ENCODE results near the gene ZBTB4. TPM values are rescaled to one million over a fixed set of nuclear protein-coding genes. Genes with fewer than 3 reads are reported as not detected.

ZBTB4 gene
- total RNA-seq, 1 experiment from 2014 or later, result 14.4 TPM

GRCh38 chr17:7509937-7510336 is 30.5 kb upstream of the ZBTB4 start:
- Histone ChIP-seq H3K9ac (ENCODE audit: extremely low read depth, insufficient read length, low read length) (no peak overlapping the region), H3K9me3 (ENCODE audit: control insufficient read depth, low read depth, low read length) (no peaks in the 10 kb centered on the region), H2AK5ac (ENCODE audit: insufficient read length, low read length) (no peak overlapping the region), H3K4me2 (ENCODE audit: insufficient read depth, insufficient read length, low read length) (no peak overlapping the region), H2BK120ac (ENCODE audit: low read depth, low read length, poor library complexity, severe bottlenecking) (no peak overlapping the region), H3K23me2 (ENCODE audit: insufficient read length, low read depth, low read length, poor library complexity, severe bottlenecking) (no peaks in the 10 kb centered on the region), H4K5ac (ENCODE audit: insufficient read length, low read depth, low read length) (no peak overlapping the region), H3K14ac (ENCODE audit: insufficient read depth, low read length) (no peak overlapping the region), H3K27ac (ENCODE audit: insufficient read length, low read depth, low read length) (no peak overlapping the region), H3K18ac (ENCODE audit: insufficient read length, low read depth, low read length) (no peak overlapping the region), H3K56ac (ENCODE audit: insufficient read length, low read depth, low read length) (no peak overlapping the region), H4K8ac (replicated peaks; ENCODE audit: insufficient read length, low read depth, low read length) (no peak overlapping the region), H3K79me2 (ENCODE audit: insufficient read depth, low read length) (no peaks in the 10 kb centered on the region), H3K4ac (ENCODE audit: low read depth, low read length) (no peak overlapping the region), H3K27me3 (ENCODE audit: insufficient read depth, low read length) (no peaks in the 10 kb centered on the region), H2BK12ac (ENCODE audit: insufficient read length, low read depth, low read length) (no peak overlapping the region), H2BK15ac (ENCODE audit: low read depth, low read length) (no peak overlapping the region), H3K79me1 (ENCODE audit: insufficient read depth, low read depth, low read length, poor library complexity, severe bottlenecking) (no peaks in the 10 kb centered on the region), H3T11ph (ENCODE audit: low read length) (no peak overlapping the region), H2AFZ (ENCODE audit: low read length) (no peak overlapping the region), H3K4me1 (ENCODE audit: insufficient read depth, low read length) (no peaks in the 10 kb centered on the region), H2BK20ac (ENCODE audit: low read depth, low read length, poor library complexity, severe bottlenecking) (no peak overlapping the region), H2BK5ac (ENCODE audit: insufficient read length, low read length) (no peak overlapping the region), H4K20me1 (ENCODE audit: control insufficient read depth, insufficient read depth, insufficient read length) (no peaks in the 10 kb centered on the region), H4K91ac (ENCODE audit: insufficient read length, low read depth, low read length) (no peak overlapping the region), H3K23ac (ENCODE audit: insufficient read length, low read depth, low read length) (no peak overlapping the region)
- Mint-ChIP-seq H3K27me3 (ENCODE audit: low read depth) (no peaks in the 10 kb centered on the region), H3K4me1 (no peaks in the 10 kb centered on the region), H3K27ac (peak overlapping the region in 1 of 3 experiments; percentile 40; a peak in 1 of 7 replicates), H3K36me3 (ENCODE audit: insufficient read depth in 1 of 3, low read depth in 3 of 3) (peaks cover 53 to 96% (median 89%) of the 10 kb centered on the region in 3 experiments), H3K9me3 (no peaks in the 10 kb centered on the region), H3K4me3 (no peak overlapping the region)
- no peak for TF ChIP-seq CTCF (conservative IDR thresholded peaks at IDR 0.05)
- WGBS (ENCODE audit: extremely low coverage, insufficient read length, low lambda C conversion rate), result no CpG with 5 or more reads among the region's 5 CpGs
- DNase-seq, result no peak
